DMS79 (cell line): ENCODE results near the gene APOBEC3G.

Experiments
- DNase-seq: peaks from one replicate; lab custom pipeline; 2025; lab: John Stamatoyannopoulos, UW

Gene APOBEC3G

DNA sequence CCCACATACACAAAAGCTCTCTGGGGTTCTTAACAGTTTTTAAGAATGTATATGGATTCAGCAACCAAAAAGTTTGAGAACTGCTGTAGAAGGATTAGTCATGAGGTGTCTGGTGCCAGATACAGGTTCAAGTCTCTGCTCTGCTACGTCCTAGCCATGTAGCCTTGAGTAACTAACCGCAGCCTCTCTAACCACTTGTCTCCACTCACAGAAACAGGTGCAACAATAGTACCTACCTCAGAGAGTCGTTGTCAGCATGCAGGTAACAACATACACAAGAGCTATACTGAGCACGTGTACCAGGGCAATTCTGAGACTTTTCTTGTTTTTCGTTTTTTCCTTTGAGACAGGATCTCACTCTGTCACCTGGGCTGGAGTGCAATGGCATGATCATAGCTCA is 48.5 kb downstream of the APOBEC3G start:
- DNase-seq = peak; percentile 30

DNA sequence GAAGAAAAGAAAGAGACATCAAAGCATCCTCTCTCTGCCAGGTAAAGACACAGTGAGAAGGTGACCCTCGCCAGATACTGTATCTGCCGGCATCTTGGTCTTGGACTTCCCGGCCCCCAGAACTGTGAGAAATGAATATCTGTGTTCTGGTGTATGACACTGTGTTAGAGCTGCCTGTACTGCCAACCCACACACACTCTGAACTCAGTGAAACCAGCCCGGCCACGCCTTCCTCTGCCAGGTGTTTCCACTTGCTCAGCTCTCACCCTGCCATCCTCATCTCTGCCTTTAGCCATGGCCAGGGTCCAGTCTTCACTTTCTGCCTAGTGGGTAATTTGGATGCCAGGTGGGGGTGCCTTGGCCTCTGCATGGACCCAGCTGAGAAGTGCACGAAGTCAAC is 51.4 kb downstream of the APOBEC3G start:
- no peak for DNase-seq

DNA sequence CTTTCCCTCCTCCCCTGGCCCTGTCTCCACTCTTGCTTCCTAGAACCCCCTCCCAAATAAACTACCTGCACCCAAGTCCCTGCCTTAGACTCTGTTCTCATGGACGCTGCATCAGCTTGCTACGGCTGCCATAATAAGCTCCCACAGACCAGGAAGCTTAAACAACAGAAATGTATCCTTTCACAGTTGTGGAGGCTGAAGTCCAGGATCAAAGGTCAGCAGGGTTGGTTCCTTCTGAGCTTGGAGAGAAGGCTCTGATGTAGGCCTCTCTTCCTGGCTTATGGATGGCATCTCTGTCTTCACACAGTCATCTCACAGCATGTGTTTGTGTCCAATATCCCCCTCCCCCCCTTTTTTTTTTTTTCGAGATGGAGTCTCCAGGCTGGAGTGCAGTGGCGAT is 52.0 kb downstream of the APOBEC3G start:
- DNase-seq = no peak

DNA sequence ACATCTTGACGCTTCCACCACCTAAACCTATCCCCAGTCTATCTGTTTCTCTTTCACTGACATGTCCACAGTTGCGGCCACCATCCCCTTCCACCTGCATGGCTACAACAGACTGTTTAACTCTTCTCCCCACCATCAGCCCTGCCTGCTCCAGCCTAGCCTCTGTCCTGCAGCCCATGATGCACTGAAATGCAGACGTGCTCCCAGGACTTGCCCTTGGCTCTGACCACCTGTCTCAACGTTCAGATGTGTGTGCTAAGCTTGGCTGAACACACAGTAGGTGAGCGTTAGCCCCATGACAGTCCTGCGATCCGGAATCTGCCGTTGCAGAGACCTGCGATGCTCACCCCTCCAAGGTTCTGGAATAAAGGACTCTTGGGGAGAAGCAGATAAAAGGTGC is 52.7 kb downstream of the APOBEC3G start:
- no peak for DNase-seq

DNA sequence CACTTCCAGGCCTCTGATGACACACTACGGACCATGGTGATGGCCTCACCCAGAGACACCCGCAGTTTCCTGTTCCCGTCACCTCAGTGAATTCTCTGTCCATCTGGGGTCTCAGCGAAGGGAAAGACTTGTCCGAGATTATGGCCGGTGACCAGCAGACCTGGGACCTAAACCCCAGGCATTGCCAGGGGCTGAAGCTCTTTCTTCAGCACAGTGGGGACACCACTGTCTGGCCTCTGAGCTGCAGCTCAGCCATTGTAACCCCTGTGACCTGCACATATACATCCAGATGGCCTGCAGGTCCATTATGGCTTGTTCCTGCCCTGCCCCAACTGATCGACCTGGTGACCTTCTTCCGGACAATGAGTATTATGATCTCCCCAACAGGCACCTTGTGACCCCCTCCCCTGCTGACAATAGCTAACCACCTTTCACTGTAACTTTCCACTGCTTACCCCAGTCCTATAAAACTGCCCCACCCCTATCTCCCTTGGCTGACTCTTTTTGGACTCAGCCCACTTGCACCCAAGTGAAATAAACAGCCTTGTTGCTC is 53.2 kb downstream of the APOBEC3G start:
- DNase-seq = no peak

DNA sequence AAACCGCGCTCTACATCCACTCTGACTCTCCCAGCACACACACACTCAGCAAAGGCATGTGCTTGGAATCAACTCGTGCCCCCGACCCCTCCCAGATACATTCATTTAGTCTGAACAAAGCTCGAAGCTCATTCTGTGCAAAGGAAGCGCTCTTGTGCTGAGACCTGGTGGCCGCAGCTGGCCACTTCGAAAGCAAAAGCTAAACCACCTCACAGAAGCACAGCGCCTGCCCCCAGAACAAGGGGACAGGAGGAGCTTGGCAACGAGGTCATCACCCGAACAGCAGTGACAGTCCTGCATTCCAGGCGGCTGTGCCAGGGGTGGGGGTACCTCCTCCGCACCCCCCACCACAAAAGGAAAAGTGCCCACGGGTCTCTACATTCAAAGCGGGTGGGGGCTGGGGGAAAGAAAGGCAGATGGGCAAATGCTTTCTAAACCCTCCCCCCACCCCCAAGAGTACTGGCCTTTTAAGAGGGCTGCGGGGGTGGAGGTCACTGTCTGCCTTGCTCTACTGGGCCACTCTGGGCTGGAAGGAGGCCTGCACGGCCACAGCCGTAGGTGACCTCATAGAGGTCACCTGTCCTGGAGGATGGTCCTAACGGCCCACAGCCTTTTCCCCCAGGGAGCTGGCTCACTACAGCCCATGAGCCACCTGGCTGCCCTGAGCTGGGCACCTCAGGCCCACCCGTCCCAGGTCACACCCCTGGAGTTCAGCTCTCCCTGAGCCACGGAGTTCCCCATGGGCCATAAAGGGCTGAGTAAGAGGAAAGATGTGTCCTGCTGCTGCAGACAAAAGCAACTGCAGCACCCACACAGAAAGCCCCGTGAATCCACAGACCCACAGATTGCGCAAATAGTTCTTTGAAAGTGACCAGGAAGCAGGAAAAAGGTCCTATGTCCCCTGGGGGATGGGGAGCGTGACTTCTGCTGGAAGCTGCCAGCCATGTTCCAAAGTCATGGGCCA is 54.1 kb downstream of the APOBEC3G start:
- DNase-seq = no peak

DNA sequence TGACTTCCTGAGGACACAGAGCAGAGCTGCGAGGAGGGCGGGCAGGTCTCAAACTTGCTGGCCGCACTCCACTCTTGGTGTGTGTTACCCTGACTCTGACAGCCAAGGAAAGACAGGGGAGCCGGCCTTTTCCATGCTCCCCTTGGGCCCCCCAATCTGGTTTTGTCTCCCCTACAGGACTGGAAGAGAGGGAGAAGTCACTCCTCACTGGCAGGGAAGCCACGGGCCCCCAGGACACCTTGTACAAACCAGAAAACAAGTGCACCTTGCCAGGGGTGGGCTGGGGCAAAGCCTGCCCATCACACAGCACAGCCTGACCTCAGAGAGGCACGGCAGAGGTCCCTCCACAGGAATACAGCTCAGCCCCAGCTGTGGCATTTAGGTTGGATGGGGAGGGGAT is 55.2 kb downstream of the APOBEC3G start:
- DNase-seq = no peak

DNA sequence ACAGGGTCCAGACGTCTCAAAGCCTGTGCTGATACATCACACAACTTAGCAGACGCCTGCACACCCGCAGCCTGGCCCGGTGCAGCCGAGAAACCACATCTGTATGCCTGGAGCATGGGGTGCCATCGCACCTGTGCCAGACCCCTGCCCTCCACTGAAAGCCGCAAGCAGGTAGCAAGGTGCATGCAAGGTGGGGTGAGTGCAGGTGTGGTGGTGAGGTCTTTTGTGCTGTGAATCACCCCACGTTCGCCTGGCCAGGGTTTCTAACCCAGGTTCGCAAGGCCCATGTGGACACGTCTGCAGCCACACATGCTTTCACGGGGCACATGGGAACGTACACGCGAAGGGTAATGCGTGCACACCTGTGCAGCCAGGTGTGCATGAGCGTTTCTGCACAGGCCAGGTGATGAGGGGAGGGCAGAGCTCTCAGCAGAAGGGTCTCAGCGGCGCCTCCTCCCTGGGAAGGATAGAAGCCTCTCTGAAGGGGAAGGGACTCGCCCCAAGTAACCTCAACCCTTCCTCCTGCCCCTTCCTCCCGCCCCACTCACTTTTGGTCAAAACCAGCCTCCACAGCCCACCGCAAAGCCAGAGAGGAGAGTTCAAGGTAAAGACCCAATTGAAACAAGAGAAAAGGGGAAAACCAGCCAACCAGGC is 55.9 kb downstream of the APOBEC3G start:
- no peak for DNase-seq

DNA sequence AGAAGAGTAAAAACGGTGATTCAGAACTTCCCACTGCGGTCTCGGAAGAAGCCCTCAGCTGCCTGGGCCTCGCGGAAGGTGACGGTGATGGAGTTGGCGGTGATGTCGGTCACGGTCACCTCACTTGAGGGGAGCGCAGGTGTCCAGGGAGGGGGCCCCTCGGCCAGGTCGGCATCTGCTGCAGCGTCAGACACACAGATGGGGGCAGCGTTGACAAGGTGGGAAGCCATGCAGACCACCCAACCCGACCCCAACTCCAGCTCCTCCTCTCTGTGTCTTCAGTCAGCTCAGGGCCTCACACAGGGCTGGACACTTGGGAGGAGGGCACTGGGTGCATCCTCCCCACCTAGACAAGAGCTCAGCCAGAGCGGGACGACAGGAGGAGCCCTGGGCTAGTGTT is 56.8 kb downstream of the APOBEC3G start:
- DNase-seq = no peak

DNA sequence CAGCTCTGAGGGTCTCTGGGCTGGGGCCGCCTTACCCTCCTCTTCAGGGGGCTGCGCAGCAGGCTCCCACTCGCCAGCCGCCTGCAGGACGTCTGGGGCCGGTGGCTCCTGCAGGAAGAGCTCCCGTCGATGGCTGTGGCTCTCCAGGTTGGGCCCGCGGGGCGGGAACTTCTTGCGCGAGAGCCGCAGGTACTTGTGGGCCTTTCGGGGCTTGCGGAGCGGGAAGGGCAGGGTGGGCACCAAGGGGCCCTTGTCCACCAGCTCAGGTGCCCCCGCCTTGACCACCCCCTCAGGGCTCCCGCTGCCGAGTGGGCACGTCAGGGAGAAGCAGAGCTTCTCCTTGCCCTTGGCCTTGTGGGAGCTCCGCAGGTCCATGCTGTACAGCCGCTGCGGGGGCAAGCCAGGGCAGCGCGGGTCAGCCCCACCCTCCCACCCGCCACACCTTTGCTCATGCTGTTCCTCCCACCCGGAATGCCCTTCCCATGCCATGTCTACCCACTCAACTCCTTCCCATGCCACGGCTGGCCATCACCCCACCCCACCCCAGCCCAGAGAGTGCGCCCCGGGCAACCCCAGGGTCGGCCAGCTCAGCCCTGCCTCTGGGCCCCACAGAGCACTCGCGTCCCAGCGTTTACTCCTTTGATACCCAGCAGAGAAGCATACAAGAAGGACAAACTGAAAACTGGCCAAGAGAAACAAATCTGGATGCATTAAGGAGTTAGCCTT is 57.5 kb downstream of the APOBEC3G start:
- DNase-seq = no peak

DNA sequence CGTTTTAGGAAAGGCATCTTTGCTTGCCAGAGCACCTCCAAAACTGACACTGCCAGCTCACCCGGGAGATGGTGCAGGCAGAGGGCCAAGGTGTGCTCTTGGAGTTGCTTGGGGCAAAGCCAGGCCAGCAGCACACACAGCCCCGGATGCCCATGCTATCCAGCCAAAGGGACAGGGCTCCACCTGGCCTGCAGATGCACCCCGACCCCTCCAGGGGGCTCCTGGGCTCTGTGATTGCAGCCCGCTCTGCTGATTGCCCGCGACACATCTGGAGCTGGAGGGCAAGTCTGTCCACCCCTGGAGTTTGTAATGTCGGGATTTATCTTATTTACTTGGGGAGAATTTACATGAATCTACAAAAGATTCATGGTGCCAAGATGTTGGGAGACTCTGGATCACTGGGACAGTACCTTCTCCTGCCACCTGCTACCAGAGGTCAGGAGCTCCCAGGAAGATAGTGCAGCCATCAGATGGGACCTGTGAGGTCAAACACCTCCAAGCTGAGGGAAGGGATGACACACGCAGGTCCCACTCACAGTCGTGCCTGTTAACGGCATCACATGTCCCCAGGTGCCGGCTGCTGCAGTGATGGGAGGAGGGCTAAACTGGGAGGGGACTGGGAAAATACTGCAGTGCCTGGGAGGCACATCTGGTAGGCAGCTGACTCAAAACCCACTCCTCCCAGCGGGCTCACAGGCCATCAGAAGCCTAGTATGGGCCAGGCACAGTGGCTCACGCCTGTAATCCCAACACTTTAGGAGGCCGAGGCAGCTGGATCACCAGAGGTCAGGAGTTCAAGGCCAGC is 58.2 kb downstream of the APOBEC3G start:
- no peak for DNase-seq

DNA sequence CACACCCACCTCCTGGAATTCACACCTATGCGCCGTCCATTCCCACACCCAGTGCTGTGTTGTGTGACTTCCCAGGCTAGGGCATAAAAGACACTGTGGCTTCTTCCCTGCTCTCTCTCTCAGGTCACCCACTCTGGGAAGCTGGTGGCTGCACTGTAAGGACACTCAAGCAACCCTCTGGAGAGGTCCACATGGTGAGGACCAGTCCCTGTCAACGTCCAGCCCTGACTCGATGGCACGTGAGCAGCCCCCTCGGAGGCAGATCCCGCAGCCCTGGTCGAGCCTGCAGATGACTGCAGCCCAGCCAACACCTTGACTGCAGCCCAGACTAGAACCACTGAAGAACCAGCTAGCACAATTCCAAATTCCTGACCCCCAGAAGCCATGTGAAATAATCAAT is 59.2 kb downstream of the APOBEC3G start:
- DNase-seq = no peak
